GM10266 (cell line): ENCODE data around the gene IMMP2L.

Source experiments
- DNase-seq: peaks from one replicate; pipeline ENCODE4 v3.0.0; 2012; ENCODE audit errors: extremely low spot score
- TF ChIP-seq, protein P1 (sequence below): IDR thresholded peaks from 2 replicates; pipeline ENCODE4 v1.5.1; 2012; ENCODE audit warnings: mild to moderate bottlenecking, low read depth; ENCODE audit not compliant: control insufficient read depth, insufficient read depth; ENCODE audit errors: missing control alignments

The IMMP2L gene

GRCh38 chr7:110929480-110930249 lies 632.6 kb downstream of the IMMP2L start:
- TF ChIP-seq, protein P1, sequence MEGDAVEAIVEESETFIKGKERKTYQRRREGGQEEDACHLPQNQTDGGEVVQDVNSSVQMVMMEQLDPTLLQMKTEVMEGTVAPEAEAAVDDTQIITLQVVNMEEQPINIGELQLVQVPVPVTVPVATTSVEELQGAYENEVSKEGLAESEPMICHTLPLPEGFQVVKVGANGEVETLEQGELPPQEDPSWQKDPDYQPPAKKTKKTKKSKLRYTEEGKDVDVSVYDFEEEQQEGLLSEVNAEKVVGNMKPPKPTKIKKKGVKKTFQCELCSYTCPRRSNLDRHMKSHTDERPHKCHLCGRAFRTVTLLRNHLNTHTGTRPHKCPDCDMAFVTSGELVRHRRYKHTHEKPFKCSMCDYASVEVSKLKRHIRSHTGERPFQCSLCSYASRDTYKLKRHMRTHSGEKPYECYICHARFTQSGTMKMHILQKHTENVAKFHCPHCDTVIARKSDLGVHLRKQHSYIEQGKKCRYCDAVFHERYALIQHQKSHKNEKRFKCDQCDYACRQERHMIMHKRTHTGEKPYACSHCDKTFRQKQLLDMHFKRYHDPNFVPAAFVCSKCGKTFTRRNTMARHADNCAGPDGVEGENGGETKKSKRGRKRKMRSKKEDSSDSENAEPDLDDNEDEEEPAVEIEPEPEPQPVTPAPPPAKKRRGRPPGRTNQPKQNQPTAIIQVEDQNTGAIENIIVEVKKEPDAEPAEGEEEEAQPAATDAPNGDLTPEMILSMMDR: no peak

DNA sequence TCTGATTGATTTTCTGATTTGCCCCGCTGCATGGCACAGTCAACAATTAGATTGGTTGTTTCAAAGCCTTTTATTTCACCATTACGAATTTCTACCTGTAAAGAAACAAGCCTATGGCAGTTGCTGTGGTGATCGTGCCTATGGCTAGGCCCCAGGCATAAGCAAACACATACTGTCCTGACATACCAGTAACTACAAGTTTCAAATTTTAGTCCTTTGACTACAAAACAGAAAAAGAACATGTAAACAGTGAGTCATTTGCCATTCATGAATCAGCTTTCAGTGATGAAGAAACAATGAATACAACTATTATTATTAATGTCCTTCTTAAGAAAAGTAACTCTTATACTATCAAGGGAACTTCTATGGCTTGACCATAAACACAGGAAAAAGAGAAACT lies 639.4 kb downstream of the IMMP2L start:
- TF ChIP-seq, protein P1: no peak
- DNase-seq: no peak

More at GRCh38 chr7:110929480-110930249, 632.6 kb downstream of the IMMP2L start:
- no peak for DNase-seq

GRCh38 chr7:110921595-110922151 lies 640.6 kb downstream of the IMMP2L start:
- TF ChIP-seq, protein P1: no peak
- no peak for DNase-seq

GRCh38 chr7:110918949-110919548 lies 643.2 kb downstream of the IMMP2L start:
- no peak for DNase-seq
- TF ChIP-seq, protein P1: no peak

DNA sequence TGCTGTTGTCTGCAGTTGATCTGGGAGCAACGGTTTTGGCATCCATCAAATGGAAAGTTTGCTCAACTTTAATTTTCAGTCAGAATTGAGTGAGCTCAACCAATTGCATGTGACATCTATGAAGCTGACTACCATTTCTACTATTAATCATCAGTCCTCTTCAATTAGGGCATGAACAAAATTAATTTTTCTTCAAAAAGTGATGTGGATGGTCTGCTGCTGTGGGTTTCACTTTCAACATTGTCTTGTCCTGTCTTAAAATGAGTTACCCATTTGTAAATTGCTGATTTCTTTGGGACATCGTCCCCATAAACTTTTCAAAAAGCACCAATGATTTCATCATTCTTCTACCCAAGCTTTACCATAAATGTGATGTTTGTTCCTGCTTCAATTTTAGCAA lies 648.0 kb downstream of the IMMP2L start:
- TF ChIP-seq, protein P1: no peak

DNA sequence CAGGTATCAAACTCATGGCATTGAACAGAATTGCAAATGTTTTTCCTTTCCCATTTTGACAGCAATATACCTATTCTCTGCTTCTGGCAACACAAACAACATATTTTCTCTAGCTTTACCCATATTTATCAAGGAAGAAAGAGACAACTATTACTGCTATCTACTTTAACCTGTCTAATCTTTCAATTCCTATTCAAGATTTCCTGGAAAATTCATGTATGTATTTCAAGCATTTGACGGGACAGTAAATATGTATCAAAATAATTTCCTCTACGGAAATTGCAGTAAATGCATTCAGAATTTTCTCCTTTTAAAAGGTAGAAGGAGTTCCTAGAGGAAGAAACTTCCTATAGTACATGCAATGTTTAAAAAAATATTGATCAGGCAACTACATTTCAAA lies 650.7 kb downstream of the IMMP2L start:
- no peak for DNase-seq
- TF ChIP-seq, protein P1: no peak

More for the DNA sequence above, 648.0 kb downstream of the IMMP2L start:
- no peak for DNase-seq

GRCh38 chr7:110909117-110909516 lies 653.2 kb downstream of the IMMP2L start:
- no peak for DNase-seq
- TF ChIP-seq, protein P1: no peak
